SU-DHL-6 (cell line): ENCODE results near the gene CTNNBL1.
"Not testable (repeated sequence)": the region's sequence is repeated elsewhere in the genome, so short reads cannot be mapped to it uniquely, and the experiment has no call there.

Experiments used
- H2AFZ ChIP-seq: fragments of 200-600 bp; sonication (generic); 2 replicates; pipeline ENCODE4 v1.6.1; 2014; ENCODE audit warnings: low read depth, mild to moderate bottlenecking, moderate library complexity, mixed read lengths, antibody characterized with exemption, low read length; ENCODE audit not compliant: severe bottlenecking
- H3F3A ChIP-seq: fragments of 200-600 bp; shearing (Covaris generic); 2 replicates; pipeline ENCODE4 v1.6.0; 2016; ENCODE audit warnings: antibody characterized with exemption, mild to moderate bottlenecking; ENCODE audit not compliant: insufficient read depth
- H3K27ac ChIP-seq: fragments of 200-600 bp; sonication (generic); 2 replicates; pipeline ENCODE4 v1.5.1; 2016; ENCODE audit warnings: low read depth, mild to moderate bottlenecking, low read length, moderate library complexity, mixed read lengths
- H3K27me3 ChIP-seq: fragments of 200-600 bp; sonication (generic), shearing (Covaris generic); 2 replicates; pipeline ENCODE4 v1.6.0; 2014; ENCODE audit warnings: mild to moderate bottlenecking, low read length
- H3K36me3 ChIP-seq: fragments of 200-600 bp; sonication (generic); 2 replicates; pipeline ENCODE4 v1.6.1; 2014; ENCODE audit warnings: mild to moderate bottlenecking, low read length, mixed read lengths
- H3K4me2 ChIP-seq: fragments of 300-600, 200-600 bp; shearing (Covaris generic), sonication (generic); 2 replicates; pipeline ENCODE4 v1.6.0; 2014; ENCODE audit warnings: low read length, low read depth, mild to moderate bottlenecking; ENCODE audit not compliant: poor library complexity, severe bottlenecking
- H3K4me3 ChIP-seq: fragments of 200-600 bp; sonication (generic); 2 replicates; pipeline ENCODE4 v1.5.1; 2014; ENCODE audit warnings: antibody characterized with exemption, low read length, mild to moderate bottlenecking, mixed read lengths; ENCODE audit not compliant: insufficient read depth, poor library complexity, severe bottlenecking
- H3K79me2 ChIP-seq: fragments of 200-600 bp; sonication (generic); 2 replicates; pipeline ENCODE4 v1.6.1; 2014; ENCODE audit warnings: mild to moderate bottlenecking, low read length, moderate library complexity; ENCODE audit not compliant: insufficient read depth
- H3K9ac ChIP-seq: fragments of 200-600 bp; sonication (generic); 2 replicates; pipeline ENCODE4 v1.7.0; 2014; ENCODE audit warnings: mild to moderate bottlenecking, low read length
- H3K9me2 ChIP-seq: fragments of 200-600 bp; sonication (generic); replicated peaks from 2 replicates; pipeline ENCODE4 v1.6.1; 2014; ENCODE audit warnings: low read length; ENCODE audit not compliant: insufficient read depth
- H3K9me3 ChIP-seq: fragments of 200-600 bp; sonication (generic); 2 replicates; pipeline ENCODE4 v1.6.1; 2014; ENCODE audit warnings: low read length, mixed read lengths; ENCODE audit not compliant: insufficient read depth
- H4K20me1 ChIP-seq: fragments of 200-600 bp; sonication (generic); 2 replicates; pipeline ENCODE4 v1.6.1; 2014; ENCODE audit warnings: low read depth, mild to moderate bottlenecking, antibody characterized with exemption, low read length, moderate library complexity, mixed read lengths
- CTCF ChIP-seq: fragments of 200-600 bp; sonication (generic); IDR thresholded peaks from one replicate; pipeline ENCODE4 v1.5.1; 2017; ENCODE audit warnings: antibody characterized with exemption, mild to moderate bottlenecking, low read length, moderate library complexity; ENCODE audit not compliant: insufficient read depth, poor library complexity, severe bottlenecking
- EZH2phosphoT487 ChIP-seq: fragments of 200-600 bp; sonication (generic), shearing (Covaris generic); conservative IDR thresholded peaks from 2 replicates; pipeline ENCODE4 v1.6.1; 2018; ENCODE audit warnings: mild to moderate bottlenecking, antibody characterized with exemption, low read length, moderate library complexity, mixed read lengths

CTNNBL1 gene

GRCh38 chr20:37661519-37661918, 32.3 kb upstream of the CTNNBL1 start:
- no peaks in the 10 kb centered on the region for H3K79me2 ChIP-seq
- H3K4me3 ChIP-seq: no peak overlapping the region
- H3K36me3 ChIP-seq: no peaks in the 10 kb centered on the region
- no peaks in the 10 kb centered on the region for H3K27me3 ChIP-seq
- no peaks in the 10 kb centered on the region for H3F3A ChIP-seq
- H3K4me2 ChIP-seq: no peak overlapping the region
- no peak for TF ChIP-seq CTCF
- no peak for TF ChIP-seq EZH2phosphoT487
- H3K27ac ChIP-seq: no peak overlapping the region
- H3K9me2 ChIP-seq: no peaks in the 10 kb centered on the region
- no peak overlapping the region for H3K9ac ChIP-seq
- no peaks in the 10 kb centered on the region for H4K20me1 ChIP-seq
- no peak overlapping the region for H2AFZ ChIP-seq
- H3K9me3 ChIP-seq: no peaks in the 10 kb centered on the region

- H3K4me2 ChIP-seq: no peak overlapping the region
- no peaks in the 10 kb centered on the region for H3F3A ChIP-seq
- no peak overlapping the region for H3K9ac ChIP-seq
- no peaks in the 10 kb centered on the region for H3K79me2 ChIP-seq
- H3K4me3 ChIP-seq: no peak overlapping the region
- no peaks in the 10 kb centered on the region for H4K20me1 ChIP-seq
- H3K36me3 ChIP-seq: no peaks in the 10 kb centered on the region
- no peaks in the 10 kb centered on the region for H3K27me3 ChIP-seq
- TF ChIP-seq EZH2phosphoT487 (no peak), CTCF (no peak)
- H3K9me3 ChIP-seq: no peaks in the 10 kb centered on the region
- H3K27ac ChIP-seq: no peak overlapping the region
- no peaks in the 10 kb centered on the region for H3K9me2 ChIP-seq
- H2AFZ ChIP-seq: no peak overlapping the region
These were observed 31.5 kb upstream of the CTNNBL1 start for GRCh38 chr20:37662308-37662707.

- H3K27me3 ChIP-seq: not testable (repeated sequence)
These were observed 29.2 kb upstream of the CTNNBL1 start for GRCh38 chr20:37664595-37664994.

GRCh38 chr20:37668166-37668565, 25.7 kb upstream of the CTNNBL1 start:
- H3K36me3 ChIP-seq: no peaks in the 10 kb centered on the region
- TF ChIP-seq EZH2phosphoT487: no peak
- H3F3A ChIP-seq: no peaks in the 10 kb centered on the region
- no peaks in the 10 kb centered on the region for H3K79me2 ChIP-seq
- H3K9ac ChIP-seq: no peak overlapping the region
- no peak overlapping the region for H3K4me2 ChIP-seq
- no peaks in the 10 kb centered on the region for H4K20me1 ChIP-seq
- no peak overlapping the region for H3K27ac ChIP-seq
- no peaks in the 10 kb centered on the region for H3K9me2 ChIP-seq
- H2AFZ ChIP-seq: no peak overlapping the region
- H3K27me3 ChIP-seq: no peaks in the 10 kb centered on the region
- no peaks in the 10 kb centered on the region for H3K9me3 ChIP-seq
- H3K4me3 ChIP-seq: no peak overlapping the region

More at GRCh38 chr20:37664595-37664994, 29.2 kb upstream of the CTNNBL1 start:
- H3K36me3 ChIP-seq, H3K9me2 ChIP-seq, H2AFZ ChIP-seq, H3K79me2 ChIP-seq, H3K27ac ChIP-seq, H3K4me2 ChIP-seq, H4K20me1 ChIP-seq, H3F3A ChIP-seq, H3K4me3 ChIP-seq, H3K9me3 ChIP-seq, H3K9ac ChIP-seq: not testable (repeated sequence)
